A549 (cell line): ENCODE results near the gene RNF4. TPM values are rescaled to one million over a fixed set of nuclear protein-coding genes. Genes with fewer than 3 reads are reported as not detected.

Source experiments
- polyA plus RNA-seq, 4 experiments: library from polyadenylated mRNA; depleted of rRNA in 3 of 4; stranded (reverse); fragments of >200 nt; fragmentation: RNase III in 1 of 4; extraction: RNeasy Plus Mini Kit Qiagen cat#74134 plus additional on column Dnase treatment in 1 of 4; gene quantifications; 2 replicates in 3 of 4; 3 replicates in 1 of 4; pipeline ENCODE4 v1.2.3, GENCODE V29; 2011 to 2017

Gene RNF4
- polyA plus RNA-seq, 2 of the 4 experiments (the other 2 are of a cell fraction) = 65.8 to 93.5 TPM

Other genes with a start within 250 kb of the RNF4 start
- 5.7 and 10.6 TPM in 2 replicates for gene HAUS3, start 227.0 kb upstream of the RNF4 start, polyA plus RNA-seq (2011; rRNA removed)
- 7.5 to 7.7 TPM (median 7.7 TPM) in 3 replicates for gene HAUS3, start 227.0 kb upstream of the RNF4 start, polyA plus RNA-seq (2017; fragmentation: RNase III; extraction: RNeasy Plus Mini Kit Qiagen cat#74134 plus additional on column Dnase treatment)
- gene POLN, start 227.0 kb upstream of the RNF4 start, polyA plus RNA-seq (2011; rRNA removed) = 2.5 and 2.9 TPM in 2 replicates
- 2.4 to 2.6 TPM (median 2.4 TPM) in 3 replicates for gene POLN, start 227.0 kb upstream of the RNF4 start, polyA plus RNA-seq (2017; fragmentation: RNase III; extraction: RNeasy Plus Mini Kit Qiagen cat#74134 plus additional on column Dnase treatment)
- 10.8 and 12.6 TPM in 2 replicates for gene MXD4, start 207.0 kb upstream of the RNF4 start, polyA plus RNA-seq (2011; rRNA removed)
- 15.2 to 20.3 TPM (median 18.5 TPM) in 3 replicates for gene MXD4, start 207.0 kb upstream of the RNF4 start, polyA plus RNA-seq (2017; fragmentation: RNase III; extraction: RNeasy Plus Mini Kit Qiagen cat#74134 plus additional on column Dnase treatment)
- 1.8 and 2.3 TPM in 2 replicates for gene ZFYVE28, start 50.5 kb upstream of the RNF4 start, polyA plus RNA-seq (2011; rRNA removed)
- 1.5 to 2.1 TPM (median 1.6 TPM) in 3 replicates for gene ZFYVE28, start 50.5 kb upstream of the RNF4 start, polyA plus RNA-seq (2017; fragmentation: RNase III; extraction: RNeasy Plus Mini Kit Qiagen cat#74134 plus additional on column Dnase treatment)
- 0.11 TPM in 1 of 2 replicates, not detected in the other for gene CFAP99, start 50.2 kb upstream of the RNF4 start, polyA plus RNA-seq (2011; rRNA removed)
- 0.08 to 0.14 TPM (median 0.09 TPM) in 3 replicates for gene CFAP99, start 50.2 kb upstream of the RNF4 start, polyA plus RNA-seq (2017; fragmentation: RNase III; extraction: RNeasy Plus Mini Kit Qiagen cat#74134 plus additional on column Dnase treatment)
- 4.5 and 5.7 TPM in 2 replicates for gene FAM193A, start 67.5 kb downstream of the RNF4 start, polyA plus RNA-seq (2011; rRNA removed)
- gene FAM193A, start 67.5 kb downstream of the RNF4 start, polyA plus RNA-seq (2017; fragmentation: RNase III; extraction: RNeasy Plus Mini Kit Qiagen cat#74134 plus additional on column Dnase treatment) = 6.7 to 7.0 TPM (median 6.8 TPM) in 3 replicates